SH-SY5Y (cell line): Measurements from ENCODE around the gene SHF.

Experiments
- GATA2 ChIP-seq: IDR thresholded peaks from 2 replicates; pipeline ENCODE4 v1.6.1; 2011; ENCODE audit warnings: mild to moderate bottlenecking, low read depth, low read length
- GATA3 ChIP-seq: IDR thresholded peaks from 2 replicates; pipeline ENCODE4 v1.6.1; 2011; ENCODE audit warnings: low read depth, mild to moderate bottlenecking, low read length, moderate library complexity

SHF gene

GRCh38 chr15:45134046-45134445 lies 53.7 kb downstream of the SHF start:
- no peak for TF ChIP-seq GATA3
- TF ChIP-seq GATA2: no peak

- no peak for TF ChIP-seq GATA3
- no peak for TF ChIP-seq GATA2
Observed at GRCh38 chr15:45133561-45133920, 54.2 kb downstream of the SHF start.

GRCh38 chr15:45132844-45133560 lies 54.8 kb downstream of the SHF start:
- TF ChIP-seq GATA2: peak; percentile 59; the same call in 1 of the 2 replicates
- TF ChIP-seq GATA3: no peak

GRCh38 chr15:45131510-45131909 lies 56.3 kb downstream of the SHF start:
- no peak for TF ChIP-seq GATA3
- no peak for TF ChIP-seq GATA2

- TF ChIP-seq GATA3: no peak
- TF ChIP-seq GATA2: no peak
Observed at GRCh38 chr15:45130291-45131000, 57.3 kb downstream of the SHF start.

- TF ChIP-seq GATA2 (no peak), GATA3 (no peak)
Observed at GRCh38 chr15:45129651-45130129, 58.1 kb downstream of the SHF start, which contains the start of the genes DUOX1 and DUOXA1. TSS of gene DUOX1 (plus strand) at chr15:45129994. CDS start at chr15:45131967, 1,973 bp downstream. TSS of gene DUOXA1 (minus strand) at chr15:45129879. CDS start at chr15:45123014, 6,865 bp downstream.

GRCh38 chr15:45128971-45129639 lies 58.7 kb downstream of the SHF start:
- TF ChIP-seq GATA2: no peak
- TF ChIP-seq GATA3: no peak

- TF ChIP-seq GATA3 (no peak), GATA2 (no peak)
Observed at GRCh38 chr15:45126535-45127158, 61.1 kb downstream of the SHF start.

- no peak for TF ChIP-seq GATA3
- TF ChIP-seq GATA2: no peak
Observed at GRCh38 chr15:45123397-45123796, 64.4 kb downstream of the SHF start.

- TF ChIP-seq GATA2 (no peak), GATA3 (no peak)
Observed at GRCh38 chr15:45122719-45123118, 65.0 kb downstream of the SHF start.

GRCh38 chr15:45121706-45122417 lies 65.9 kb downstream of the SHF start:
- TF ChIP-seq GATA2: no peak
- no peak for TF ChIP-seq GATA3

GRCh38 chr15:45121020-45121419 lies 66.7 kb downstream of the SHF start:
- TF ChIP-seq GATA2 (no peak), GATA3 (no peak)

- TF ChIP-seq GATA3: no peak
- no peak for TF ChIP-seq GATA2
Observed at GRCh38 chr15:45120081-45120972, 67.4 kb downstream of the SHF start.
